ENCODE results near the gene ATP8A2.

The ATP8A2 gene

GRCh38 chr13:25843692-25844091 is 471.9 kb downstream of the ATP8A2 start:
- no peak for TF ChIP-seq CTCF (IDR thresholded peaks at IDR 0.05)

- TF ChIP-seq CTCF (IDR thresholded peaks at IDR 0.05), result no peak
Measured at GRCh38 chr13:25844559-25845434, 473.0 kb downstream of the ATP8A2 start.

- no peak for TF ChIP-seq CTCF (IDR thresholded peaks at IDR 0.05)
Measured at GRCh38 chr13:25846222-25846984, 474.6 kb downstream of the ATP8A2 start.

GRCh38 chr13:25847145-25847544 is 475.4 kb downstream of the ATP8A2 start:
- no peak for TF ChIP-seq CTCF (IDR thresholded peaks at IDR 0.05)

GRCh38 chr13:25847635-25848626 is 476.2 kb downstream of the ATP8A2 start:
- TF ChIP-seq CTCF (IDR thresholded peaks at IDR 0.05), result no peak

- no peak for TF ChIP-seq CTCF (IDR thresholded peaks at IDR 0.05)
Measured at GRCh38 chr13:25848812-25849745, 477.3 kb downstream of the ATP8A2 start.

Measured in LNCAP (cell line).